GM11168 (cell line): Measurements from ENCODE around the gene PRPF6.

Experiments used
- in situ Hi-C: fragments of 300-500 bp; cut with MboI; formaldehyde crosslinking; loops from one replicate; pipeline ENCODE4 v1.12.0; 2022; ENCODE audit warnings: low sequenced_read_pairs; ENCODE audit not compliant: unreplicated experiment

The PRPF6 gene, protein sequence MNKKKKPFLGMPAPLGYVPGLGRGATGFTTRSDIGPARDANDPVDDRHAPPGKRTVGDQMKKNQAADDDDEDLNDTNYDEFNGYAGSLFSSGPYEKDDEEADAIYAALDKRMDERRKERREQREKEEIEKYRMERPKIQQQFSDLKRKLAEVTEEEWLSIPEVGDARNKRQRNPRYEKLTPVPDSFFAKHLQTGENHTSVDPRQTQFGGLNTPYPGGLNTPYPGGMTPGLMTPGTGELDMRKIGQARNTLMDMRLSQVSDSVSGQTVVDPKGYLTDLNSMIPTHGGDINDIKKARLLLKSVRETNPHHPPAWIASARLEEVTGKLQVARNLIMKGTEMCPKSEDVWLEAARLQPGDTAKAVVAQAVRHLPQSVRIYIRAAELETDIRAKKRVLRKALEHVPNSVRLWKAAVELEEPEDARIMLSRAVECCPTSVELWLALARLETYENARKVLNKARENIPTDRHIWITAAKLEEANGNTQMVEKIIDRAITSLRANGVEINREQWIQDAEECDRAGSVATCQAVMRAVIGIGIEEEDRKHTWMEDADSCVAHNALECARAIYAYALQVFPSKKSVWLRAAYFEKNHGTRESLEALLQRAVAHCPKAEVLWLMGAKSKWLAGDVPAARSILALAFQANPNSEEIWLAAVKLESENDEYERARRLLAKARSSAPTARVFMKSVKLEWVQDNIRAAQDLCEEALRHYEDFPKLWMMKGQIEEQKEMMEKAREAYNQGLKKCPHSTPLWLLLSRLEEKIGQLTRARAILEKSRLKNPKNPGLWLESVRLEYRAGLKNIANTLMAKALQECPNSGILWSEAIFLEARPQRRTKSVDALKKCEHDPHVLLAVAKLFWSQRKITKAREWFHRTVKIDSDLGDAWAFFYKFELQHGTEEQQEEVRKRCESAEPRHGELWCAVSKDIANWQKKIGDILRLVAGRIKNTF

DNA sequence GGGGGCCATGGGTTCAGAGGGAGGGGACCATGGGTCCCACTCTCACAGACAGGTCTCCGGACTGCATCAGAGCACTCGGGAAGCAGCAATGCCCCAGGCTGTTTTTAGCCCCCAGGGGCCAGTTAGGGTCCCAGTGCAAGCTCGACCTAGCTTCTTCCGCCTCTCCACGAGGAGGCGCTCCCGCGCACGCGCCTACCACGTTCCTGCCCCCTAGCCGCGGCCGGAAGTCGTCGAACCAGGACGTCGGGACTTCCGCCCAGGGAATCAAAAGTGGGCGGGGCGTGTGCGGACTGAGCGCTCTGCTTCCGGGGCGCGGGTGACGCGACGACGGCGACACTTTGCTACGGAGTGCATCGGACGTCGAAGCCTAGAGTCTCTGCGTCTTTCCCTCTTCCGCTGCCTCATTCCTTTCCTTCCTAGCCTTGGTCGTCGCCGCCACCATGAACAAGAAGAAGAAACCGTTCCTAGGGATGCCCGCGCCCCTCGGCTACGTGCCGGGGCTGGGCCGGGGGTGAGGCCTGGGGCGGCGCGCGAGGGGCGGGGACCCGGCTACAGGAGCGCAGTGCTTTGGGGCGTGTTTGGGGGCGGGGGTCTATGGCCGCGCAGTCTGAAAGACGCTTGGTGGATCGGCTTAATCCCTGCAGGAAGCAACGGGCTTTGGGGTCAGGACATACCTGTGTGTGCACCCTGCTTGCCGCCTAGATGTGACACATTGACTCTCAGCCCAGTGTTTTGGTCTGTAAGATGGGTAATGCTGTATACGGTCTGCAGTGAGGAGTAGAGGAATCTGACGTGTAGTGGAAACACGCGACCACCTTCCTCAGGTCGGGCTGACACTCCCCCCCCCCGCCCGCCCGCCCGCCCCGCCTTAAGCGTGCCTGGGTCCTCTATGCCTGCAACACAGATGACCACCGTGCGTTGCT lies at the start of gene PRPF6:
Gene PRPF6 (plus strand): TSS at position 327 of the 923 bp plus-strand sequence. CDS start 114 bp downstream, at position 441.
- in situ Hi-C loops: no loop called here

DNA sequence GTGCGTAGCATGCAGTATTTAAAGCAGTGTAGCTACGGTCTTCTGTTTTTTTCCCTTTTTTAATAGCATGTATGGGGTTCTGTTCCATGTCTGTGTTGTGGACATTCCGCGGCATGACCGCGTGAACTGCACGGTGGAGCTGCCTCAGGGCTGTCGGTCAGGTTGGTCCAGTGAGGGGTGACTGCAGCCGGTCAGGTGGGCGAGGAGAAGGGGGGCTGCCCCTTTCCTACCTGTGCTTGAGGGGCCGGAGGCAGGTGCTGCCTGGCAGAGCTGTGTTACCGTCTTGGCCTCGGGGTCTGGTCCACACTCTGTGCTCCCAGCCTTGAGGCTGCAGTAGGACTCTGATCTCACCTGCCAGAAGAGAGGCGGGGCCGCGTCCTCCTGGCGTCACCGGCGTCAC lies 49.2 kb upstream of the PRPF6 start:
- in situ Hi-C loops: no loop called here

DNA sequence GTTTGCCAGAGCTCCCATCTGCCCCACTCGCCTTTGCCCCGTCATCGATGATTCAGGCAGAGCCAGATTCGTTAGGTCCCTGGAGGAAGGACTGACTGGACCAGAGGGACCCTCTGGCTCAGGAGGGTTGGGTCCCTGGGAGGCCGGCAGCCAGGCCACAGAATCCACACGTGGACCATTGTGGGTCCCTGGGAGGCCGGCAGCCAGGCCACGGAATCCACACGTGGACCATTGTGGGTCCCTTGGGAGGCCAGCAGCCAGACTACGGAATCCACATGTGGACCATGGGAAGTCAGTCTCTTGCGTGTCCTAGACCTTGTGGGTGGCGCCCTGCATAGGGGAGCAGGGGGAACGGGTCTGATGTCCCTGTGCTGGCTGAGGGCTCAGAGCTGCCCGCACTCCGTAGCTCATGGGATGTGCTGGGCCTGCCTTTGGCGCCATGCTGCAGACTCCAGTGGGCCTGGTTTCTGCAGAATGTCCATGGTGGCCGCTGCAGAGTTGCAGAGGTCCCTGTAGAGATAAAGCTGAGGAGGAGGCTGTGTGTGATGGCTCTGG lies 48.2 kb upstream of the PRPF6 start:
- in situ Hi-C loops: no loop called here

DNA sequence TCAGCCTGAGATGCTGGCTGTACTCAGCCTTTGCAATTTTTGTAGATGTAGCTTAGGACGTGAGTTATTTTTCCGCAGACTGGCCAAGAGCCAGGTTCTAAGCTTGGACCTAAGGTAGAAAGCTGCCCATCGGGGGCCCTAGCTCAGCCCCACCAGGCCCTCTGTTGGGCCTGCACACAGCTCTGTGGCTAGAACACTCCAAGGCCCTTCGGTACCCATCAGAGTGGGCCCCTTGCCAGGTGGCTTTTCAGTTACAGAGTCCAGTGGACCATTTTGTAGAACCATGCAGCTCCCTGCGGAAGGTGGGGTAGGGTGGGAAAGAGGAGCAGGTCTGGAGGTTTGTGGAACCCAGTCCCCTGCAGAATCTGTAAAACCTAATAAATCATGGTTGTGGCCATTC lies 47.3 kb upstream of the PRPF6 start:
- in situ Hi-C loops: no loop called here

DNA sequence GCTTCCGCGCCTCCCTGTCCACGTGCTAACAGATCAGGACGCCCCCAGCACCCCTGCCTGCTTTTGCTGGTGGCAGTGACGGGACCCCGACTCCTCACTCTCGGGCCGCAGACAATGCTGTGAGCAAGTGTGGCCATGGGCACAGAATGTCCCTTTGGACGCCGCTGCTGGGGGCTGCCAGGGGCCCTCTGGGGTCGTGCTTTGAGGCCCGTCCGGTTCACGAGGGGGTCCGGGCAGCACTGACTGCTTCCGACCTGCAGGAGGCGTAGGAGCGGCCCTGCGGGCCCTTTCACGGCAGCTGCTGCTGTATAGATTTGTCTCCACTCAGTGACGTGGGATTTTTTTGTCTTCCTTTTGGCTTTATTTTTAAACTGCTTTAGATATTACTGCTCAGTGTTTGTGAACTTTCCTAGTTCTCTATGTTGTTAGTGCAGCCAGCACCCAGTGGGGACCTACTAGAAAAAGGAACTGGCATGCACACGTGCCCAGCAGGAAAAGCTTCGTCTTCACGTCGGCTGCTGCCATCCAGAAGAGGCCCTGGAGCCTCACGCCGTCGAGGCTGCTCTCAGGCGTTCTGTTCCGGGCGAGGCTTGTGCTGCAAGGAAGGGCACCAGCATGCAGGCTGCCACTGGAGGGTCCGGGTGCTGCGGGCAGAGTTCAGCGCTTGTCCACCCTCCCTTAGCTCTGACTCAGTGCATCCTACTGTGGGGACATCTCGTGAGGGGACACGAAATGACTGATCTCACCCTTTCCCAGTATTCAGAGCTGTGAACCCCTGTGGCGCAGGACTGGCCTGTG lies 46.5 kb upstream of the PRPF6 start:
- in situ Hi-C loops: no loop called here

DNA sequence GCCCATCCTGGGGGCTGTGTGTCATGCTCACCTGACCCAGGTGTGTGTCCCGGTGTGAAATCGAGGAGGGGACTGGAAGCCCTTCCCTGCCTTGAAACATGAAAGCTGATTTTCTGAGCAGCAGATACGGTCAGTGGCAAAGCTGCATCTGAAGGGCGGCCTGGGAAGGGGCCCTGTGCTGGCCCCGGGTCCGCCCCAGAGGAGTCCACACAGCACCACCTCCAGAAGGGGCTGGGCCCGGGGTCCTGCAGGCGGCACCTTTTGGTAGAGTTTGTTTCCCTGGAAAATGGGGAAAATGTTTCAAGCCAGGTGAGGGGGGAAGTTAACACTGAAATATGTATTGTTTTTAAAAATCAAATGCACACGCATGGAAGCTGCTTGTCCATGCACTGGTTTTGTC lies 45.5 kb upstream of the PRPF6 start:
- in situ Hi-C loops: no loop called here

DNA sequence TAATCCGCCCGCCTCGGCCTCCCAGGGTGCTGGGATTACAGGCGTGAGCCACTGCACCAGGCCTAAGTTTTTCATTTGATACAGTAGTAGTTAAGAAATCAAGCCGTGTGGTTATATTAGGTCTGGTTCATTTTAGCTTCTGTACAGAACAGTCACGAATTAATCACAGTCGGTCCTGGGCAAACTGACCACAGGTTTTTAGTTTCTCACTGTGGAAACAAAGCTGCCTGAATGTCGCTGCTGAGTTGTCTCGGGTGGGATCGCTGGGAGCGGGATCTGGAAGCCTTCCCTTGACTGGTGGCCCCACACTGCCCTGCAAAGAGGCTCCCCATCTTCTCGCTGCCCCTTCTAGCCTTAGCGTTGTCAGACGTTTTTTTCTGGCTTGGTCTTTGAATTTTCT lies 43.3 kb upstream of the PRPF6 start:
- in situ Hi-C loops: no loop called here

DNA sequence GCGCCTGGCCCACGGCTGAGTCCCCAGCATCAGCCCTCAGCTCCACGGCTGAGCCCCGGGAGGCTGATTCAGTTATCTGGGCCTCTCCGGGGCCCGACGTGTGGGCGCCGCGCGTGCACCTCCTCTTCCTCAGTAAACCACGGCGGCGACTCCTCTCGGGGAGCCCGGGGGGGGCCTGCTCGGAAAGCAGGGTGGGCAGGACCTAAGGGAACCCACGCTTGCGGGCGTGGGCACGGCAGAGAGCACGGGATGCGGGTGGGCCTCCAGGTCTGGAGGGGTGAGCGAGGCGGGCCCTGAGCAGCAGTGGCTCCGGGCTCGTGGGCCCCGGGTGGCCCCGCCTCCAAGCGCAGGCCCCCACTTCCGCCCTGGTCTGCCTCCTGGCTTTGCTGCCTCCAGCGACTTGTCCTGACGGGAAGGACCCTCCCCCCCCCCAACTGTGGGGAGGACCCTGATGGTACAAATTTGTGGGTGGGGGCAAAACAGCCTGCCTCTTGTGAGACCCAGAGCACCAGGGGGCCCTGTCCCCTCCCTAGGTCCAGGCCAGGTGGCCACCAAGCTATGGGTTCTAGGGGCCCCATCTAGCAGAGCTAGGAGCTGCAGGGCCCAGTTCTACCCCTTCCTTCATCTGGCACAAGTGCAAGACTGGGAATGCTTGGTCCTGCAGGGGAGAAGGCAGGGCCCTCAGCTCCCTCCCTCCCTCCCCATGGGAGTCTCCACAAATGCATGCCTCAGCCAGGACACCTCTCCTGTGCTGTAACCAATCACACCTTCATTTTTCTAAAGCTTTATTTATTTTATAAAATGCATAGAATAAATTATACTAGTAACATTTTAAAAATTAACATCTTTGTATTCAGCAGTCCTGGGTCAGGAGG lies 41.6 kb upstream of the PRPF6 start:
- in situ Hi-C loops: no loop called here

DNA sequence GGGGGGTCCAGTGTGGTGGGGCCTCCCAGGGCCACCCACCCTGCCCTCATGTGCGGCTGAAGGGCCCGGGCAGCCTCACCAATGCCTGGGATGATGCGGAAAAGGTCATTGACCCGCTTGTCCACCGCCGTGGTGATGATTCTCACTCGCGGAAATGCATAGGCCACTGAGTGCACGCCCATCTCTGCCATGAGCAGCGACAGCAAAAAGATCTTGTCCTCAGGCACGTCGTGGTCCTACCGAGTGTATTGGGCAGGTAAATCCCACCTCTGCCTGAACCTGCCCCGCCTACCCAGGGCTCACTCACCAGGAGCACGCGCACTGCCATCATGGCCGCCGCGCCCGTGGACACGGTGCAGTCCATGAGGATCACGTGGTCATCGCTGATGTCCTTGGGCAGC lies 40.9 kb upstream of the PRPF6 start:
- in situ Hi-C loops: no loop called here

DNA sequence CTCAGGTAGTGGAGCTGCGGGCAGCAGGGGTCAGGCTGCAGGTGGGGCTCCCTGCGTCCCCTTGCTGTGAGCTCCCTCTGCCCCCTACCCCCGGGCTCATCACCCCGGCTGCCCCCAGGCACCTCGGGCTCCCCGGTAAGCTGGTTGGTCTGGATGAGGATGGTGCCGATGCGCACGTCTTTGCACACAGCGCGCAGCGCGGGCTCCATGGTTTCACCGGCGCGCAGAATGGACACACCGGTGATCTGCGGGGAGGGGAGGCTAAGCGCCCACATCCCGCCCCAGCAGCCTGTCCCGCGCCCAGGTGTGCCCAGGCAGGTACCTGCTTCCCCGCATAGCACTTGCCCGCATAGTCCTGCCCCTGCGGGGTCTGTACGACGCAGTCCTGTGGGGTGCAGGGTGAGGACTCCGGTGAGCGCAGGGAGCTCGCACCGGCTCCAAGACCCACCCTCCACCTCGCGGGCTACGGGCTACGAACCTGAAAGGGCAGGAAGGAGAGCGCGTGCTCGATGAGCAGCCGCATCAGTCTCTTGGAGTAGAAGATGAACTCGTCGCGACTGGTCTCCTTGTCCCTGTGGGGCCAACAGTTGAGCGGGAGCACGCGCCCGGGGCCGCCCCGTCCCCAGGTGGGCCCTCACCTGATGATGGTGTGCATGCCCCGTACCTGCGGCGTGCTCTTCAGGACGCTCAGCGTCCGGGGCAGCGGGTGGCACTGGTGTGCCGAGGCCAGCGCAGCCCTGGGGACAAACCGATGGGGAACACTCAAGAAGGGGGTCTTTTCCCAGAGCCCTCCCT lies 40.3 kb upstream of the PRPF6 start:
- in situ Hi-C loops: no loop called here

DNA sequence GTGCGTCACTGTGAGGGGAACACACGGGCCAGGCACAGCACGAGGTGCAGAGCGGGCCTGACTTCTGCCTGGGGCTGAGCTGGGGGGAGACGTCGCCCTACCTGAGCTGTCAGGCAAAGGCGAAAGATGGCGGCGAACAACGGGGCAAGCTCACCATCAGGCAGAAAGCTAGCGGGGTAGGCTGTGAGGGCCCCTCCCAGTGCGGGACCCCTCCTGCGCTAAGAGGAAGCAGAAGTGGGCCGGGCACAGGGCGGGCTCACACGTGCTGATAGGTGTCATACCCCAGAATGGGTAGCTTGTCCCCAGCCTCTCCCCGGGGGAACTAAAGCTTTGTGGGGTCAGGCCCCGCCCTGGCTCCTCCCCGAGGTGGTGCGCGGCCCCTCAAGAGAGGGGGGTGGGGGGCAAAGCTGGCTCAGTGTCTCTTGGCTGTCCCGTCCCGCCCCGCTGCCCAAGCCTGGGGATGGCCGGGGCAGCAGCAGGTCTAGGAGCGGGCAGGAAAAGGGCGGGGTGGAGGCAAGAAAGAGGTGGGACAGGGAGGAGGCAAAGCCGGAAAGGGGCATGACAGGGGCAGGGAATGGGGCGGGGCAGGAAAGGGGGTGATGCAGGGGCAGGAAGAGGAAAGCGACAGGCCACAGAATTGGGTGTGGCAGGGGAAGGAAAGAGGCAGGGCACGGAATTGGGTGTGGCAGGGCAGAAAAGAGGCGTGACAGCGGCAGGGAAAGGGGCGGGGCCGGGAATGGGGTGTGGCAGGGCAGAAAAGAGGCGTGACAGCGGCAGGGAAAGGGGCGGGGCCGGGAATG lies 39.5 kb upstream of the PRPF6 start:
- in situ Hi-C loops: no loop called here

DNA sequence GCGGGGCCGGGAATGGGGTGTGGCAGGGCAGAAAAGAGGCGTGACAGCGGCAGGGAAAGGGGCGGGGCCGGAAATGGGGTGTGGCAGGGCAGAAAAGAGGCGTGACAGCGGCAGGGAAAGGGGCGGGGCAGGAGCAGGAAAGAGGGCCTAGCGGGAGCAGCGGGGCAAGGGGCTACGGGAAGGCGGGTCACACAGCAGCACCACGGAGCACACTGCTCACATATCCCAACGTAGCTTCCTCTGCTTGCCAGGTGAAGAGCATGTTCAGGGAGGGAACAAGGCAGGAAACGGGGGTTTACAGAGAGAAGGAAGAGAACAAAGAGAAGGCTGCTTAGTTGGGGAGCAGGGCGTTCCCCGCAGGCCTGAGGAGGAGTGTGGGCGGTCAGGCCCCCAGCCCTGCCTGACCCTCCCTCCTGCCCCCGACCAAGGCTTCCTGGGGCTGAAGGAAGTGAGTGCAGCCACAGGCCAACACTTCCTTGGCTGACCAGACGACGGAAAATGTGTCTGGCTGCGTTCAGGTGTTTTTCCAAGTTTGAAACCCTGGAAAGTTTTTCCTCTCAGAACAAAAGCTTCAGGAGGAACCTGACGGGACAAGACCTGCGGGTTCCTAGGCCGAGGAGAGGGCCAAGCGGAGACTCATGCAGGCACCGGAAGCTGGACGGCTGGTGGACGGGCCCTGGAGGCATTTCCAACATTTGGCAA lies 38.5 kb upstream of the PRPF6 start:
- in situ Hi-C loops: no loop called here

DNA sequence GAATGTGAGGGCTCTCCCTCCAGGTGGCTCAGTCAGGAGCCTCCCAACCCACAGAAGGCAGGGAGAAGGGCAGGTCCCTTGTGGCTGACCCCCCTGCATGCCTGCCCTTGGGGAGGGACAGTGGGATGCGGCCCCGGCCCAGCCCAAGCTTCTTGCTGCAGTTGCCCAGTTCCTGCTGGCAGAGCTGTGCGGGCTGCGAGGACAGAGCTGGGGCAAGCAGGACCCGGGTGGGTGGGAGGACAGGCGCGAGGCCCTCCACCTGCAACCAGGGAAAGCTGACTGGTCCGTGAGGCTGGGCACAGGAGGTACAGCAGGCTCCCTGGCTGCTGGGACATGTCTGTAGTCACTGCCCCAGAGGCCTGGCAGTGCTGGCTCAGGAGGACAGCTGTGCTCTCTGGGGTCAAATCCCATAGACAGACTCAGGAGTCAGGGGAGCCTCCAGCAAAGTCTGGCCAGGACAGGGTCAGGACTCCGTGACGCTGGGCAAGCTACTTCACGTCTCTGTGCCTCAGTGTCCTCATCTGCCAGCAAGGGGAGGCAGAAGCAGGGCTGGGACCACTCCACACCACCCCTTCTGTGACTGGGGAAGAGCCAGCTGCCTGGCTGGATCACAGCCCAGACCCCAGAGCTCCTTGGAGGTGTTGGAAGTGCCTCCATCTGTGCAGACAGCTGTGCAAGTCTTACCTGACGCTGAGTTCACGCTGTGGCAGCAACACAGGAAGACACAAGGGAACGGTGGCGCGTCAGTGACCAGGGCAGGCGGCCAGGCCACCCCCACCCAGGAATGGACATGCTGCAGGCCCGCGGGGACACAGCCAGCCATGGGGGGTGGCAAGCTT lies 37.7 kb upstream of the PRPF6 start:
- in situ Hi-C loops: no loop called here

DNA sequence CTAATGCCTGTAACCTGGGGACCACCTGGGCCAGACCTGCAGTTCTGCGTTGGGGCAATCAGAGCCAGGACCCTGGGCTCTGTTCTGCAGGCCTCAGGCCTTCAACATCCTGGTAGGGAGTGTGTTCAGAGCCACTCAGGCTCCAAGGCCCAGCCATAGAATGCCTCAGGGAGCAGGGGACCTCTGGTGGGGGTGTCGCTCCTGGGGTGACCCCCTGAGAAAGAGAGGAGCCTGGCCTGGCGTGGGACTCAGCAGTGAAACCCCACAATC lies 37.2 kb upstream of the PRPF6 start:
- in situ Hi-C loops: no loop called here
